Trophoblast cell (in vitro differentiated cells and primary cell): Measurements from ENCODE around the gene IPPK.

Experiments
- DNase-seq, 2 donors: peaks; one replicate each; pipeline ENCODE4 v3.0.0-alpha.2; 2016
- H2AFZ ChIP-seq: 2 replicates; pipeline ENCODE4 v1.6.1; 2013; ENCODE audit warnings: low read length, moderate library complexity, mild to moderate bottlenecking; ENCODE audit not compliant: insufficient read depth, poor library complexity
- H2AK5ac ChIP-seq: 2 replicates; pipeline ENCODE4 v1.6.1; 2013; ENCODE audit warnings: mild to moderate bottlenecking, low read length
- H2BK120ac ChIP-seq: 2 replicates; pipeline ENCODE4 v1.6.1; 2013; ENCODE audit warnings: low read length, mild to moderate bottlenecking, moderate library complexity; ENCODE audit not compliant: insufficient read depth, poor library complexity
- H2BK12ac ChIP-seq: 2 replicates; pipeline ENCODE4 v1.6.1; 2013; ENCODE audit warnings: mild to moderate bottlenecking, low read length, moderate library complexity
- H2BK5ac ChIP-seq: 2 replicates; pipeline ENCODE4 v1.6.1; 2013; ENCODE audit warnings: low read length, low read depth, moderate library complexity, mild to moderate bottlenecking; ENCODE audit not compliant: poor library complexity
- H3K14ac ChIP-seq: 2 replicates; pipeline ENCODE4 v1.6.1; 2013; ENCODE audit warnings: mild to moderate bottlenecking, low read length
- H3K18ac ChIP-seq: 2 replicates; pipeline ENCODE4 v1.6.1; 2013; ENCODE audit warnings: mild to moderate bottlenecking, low read length
- H3K23ac ChIP-seq: 2 replicates; pipeline ENCODE4 v1.6.1; 2013; ENCODE audit warnings: low read length
- H3K27ac ChIP-seq: 2 replicates; pipeline ENCODE4 v1.5.1; 2013; ENCODE audit warnings: low read depth, mild to moderate bottlenecking, inconsistent platforms, low read length, moderate library complexity
- H3K27me3 ChIP-seq: 2 replicates; pipeline ENCODE4 v1.6.1; 2013; ENCODE audit warnings: inconsistent platforms, mild to moderate bottlenecking, low read length, moderate library complexity; ENCODE audit not compliant: insufficient read depth
- H3K36me3 ChIP-seq, 2 experiments: 1 replicate in 1 of 2; 2 replicates in 1 of 2; pipeline ENCODE4 v1.6.1; 2013; ENCODE audit warnings: low read length in 2 of 2, mild to moderate bottlenecking in 2 of 2, moderate library complexity in 1 of 2; ENCODE audit not compliant: insufficient read depth in 2 of 2, control insufficient read depth in 1 of 2
- H3K4ac ChIP-seq: 2 replicates; pipeline ENCODE4 v1.6.1; 2013; ENCODE audit warnings: low read depth, mild to moderate bottlenecking, low read length, moderate library complexity
- H3K4me1 ChIP-seq, 2 experiments: 1 replicate in 1 of 2; 2 replicates in 1 of 2; pipeline ENCODE4 v1.6.1; 2013; ENCODE audit warnings: low read length in 2 of 2, mild to moderate bottlenecking in 2 of 2, moderate library complexity in 1 of 2; ENCODE audit not compliant: insufficient read depth in 2 of 2, control insufficient read depth in 1 of 2
- H3K4me2 ChIP-seq: 2 replicates; pipeline ENCODE4 v1.6.1; 2013; ENCODE audit warnings: inconsistent platforms, mild to moderate bottlenecking, low read length, moderate library complexity
- H3K4me3 ChIP-seq: 2 replicates; pipeline ENCODE4 v1.5.1; 2013; ENCODE audit warnings: mild to moderate bottlenecking, low read depth, low read length, inconsistent platforms
- H3K79me1 ChIP-seq: one replicate; pipeline ENCODE4 v1.6.1; 2013; ENCODE audit warnings: low read length
- H3K79me2 ChIP-seq: 2 replicates; pipeline ENCODE4 v1.6.1; 2013; ENCODE audit warnings: low read length, mild to moderate bottlenecking; ENCODE audit not compliant: control insufficient read depth, insufficient read depth, poor library complexity
- H3K9ac ChIP-seq: 2 replicates; pipeline ENCODE4 v1.6.1; 2013; ENCODE audit warnings: mild to moderate bottlenecking, low read length
- H3K9me3 ChIP-seq: 2 replicates; pipeline ENCODE4 v1.6.1; 2013; ENCODE audit warnings: low read depth, mild to moderate bottlenecking, control low read depth, inconsistent platforms, low read length; ENCODE audit not compliant: insufficient read depth
- H4K12ac ChIP-seq: 2 replicates; pipeline ENCODE4 v1.6.1; 2013; ENCODE audit warnings: low read depth, mild to moderate bottlenecking, low read length, moderate library complexity
- H4K8ac ChIP-seq: 2 replicates; pipeline ENCODE4 v1.6.1; 2013; ENCODE audit warnings: low read depth, mild to moderate bottlenecking, low read length, moderate library complexity
- H4K91ac ChIP-seq: one replicate; pipeline ENCODE4 v1.6.1; 2013; ENCODE audit warnings: low read depth, mild to moderate bottlenecking, low read length, moderate library complexity
- WGBS: extraction: QIAGEN DNeasy Blood & Tissue Kit; methylation state at CpG from one replicate; pipeline ENCODE4 v1.1.7; 2013; ENCODE audit warnings: missing lambda C conversion rate; ENCODE audit not compliant: insufficient read length, insufficient coverage; ENCODE audit errors: extremely low coverage; 5-methylcytosine and 5-hydroxymethylcytosine counted together

The IPPK gene

GRCh38 chr9:92679413-92680165 lies 9.7 kb upstream of the IPPK start:
- no peak overlapping the region for H3K27ac ChIP-seq
- no peak overlapping the region for H3K9ac ChIP-seq
- H2BK12ac ChIP-seq: no peak overlapping the region
- H4K91ac ChIP-seq: no peak overlapping the region
- H2AK5ac ChIP-seq: no peak overlapping the region
- H3K27me3 ChIP-seq: no peaks in the 10 kb centered on the region
- no peak overlapping the region for H3K14ac ChIP-seq
- H2AFZ ChIP-seq: no peak overlapping the region
- H3K18ac ChIP-seq: no peak overlapping the region
- no peak overlapping the region for H3K4ac ChIP-seq
- no peak overlapping the region for H3K23ac ChIP-seq
- H3K4me2 ChIP-seq: no peak overlapping the region
- H3K4me3 ChIP-seq: no peak overlapping the region
- no peak overlapping the region for H2BK5ac ChIP-seq
- H3K79me1 ChIP-seq: no peaks in the 10 kb centered on the region
- no peak for DNase-seq
- no peaks in the 10 kb centered on the region for H3K9me3 ChIP-seq
- no peak overlapping the region for H2BK120ac ChIP-seq
- no peak overlapping the region for H4K8ac ChIP-seq
- H3K36me3 ChIP-seq: no peaks in the 10 kb centered on the region
- H4K12ac ChIP-seq: no peak overlapping the region
- H3K4me1 ChIP-seq: no peaks in the 10 kb centered on the region
- no CpG with 5 or more reads among the region's 14 CpGs for WGBS
- H3K79me2 ChIP-seq: no peaks in the 10 kb centered on the region

- no CpG with 5 or more reads among the region's 4 CpGs for WGBS
- Histone ChIP-seq H3K79me1 (peaks cover 11% of the 10 kb centered on the region), H3K4me1 (peaks cover 4 to 16% of the 10 kb centered on the region in 2 experiments), H3K23ac (no peak overlapping the region), H3K4me2 (peak overlapping the region; percentile 7), H3K9me3 (no peaks in the 10 kb centered on the region), H3K36me3 (peaks cover 4 to 8% of the 10 kb centered on the region in 2 experiments), H3K18ac (no peak overlapping the region), H4K12ac (no peak overlapping the region), H3K27me3 (no peaks in the 10 kb centered on the region), H3K9ac (no peak overlapping the region), H3K4me3 (no peak overlapping the region), H3K27ac (no peak overlapping the region), H2AFZ (no peak overlapping the region), H2AK5ac (no peak overlapping the region), H4K8ac (peak overlapping the region; percentile 67), H2BK120ac (no peak overlapping the region), H4K91ac (no peak overlapping the region), H3K4ac (no peak overlapping the region), H2BK5ac (no peak overlapping the region), H3K14ac (no peak overlapping the region), H2BK12ac (no peak overlapping the region), H3K79me2 (peaks cover 8% of the 10 kb centered on the region)
- peak; percentile 86 to 90 for DNase-seq
Measured at GRCh38 chr9:92671323-92671722, 1.4 kb upstream of the IPPK start.

DNA sequence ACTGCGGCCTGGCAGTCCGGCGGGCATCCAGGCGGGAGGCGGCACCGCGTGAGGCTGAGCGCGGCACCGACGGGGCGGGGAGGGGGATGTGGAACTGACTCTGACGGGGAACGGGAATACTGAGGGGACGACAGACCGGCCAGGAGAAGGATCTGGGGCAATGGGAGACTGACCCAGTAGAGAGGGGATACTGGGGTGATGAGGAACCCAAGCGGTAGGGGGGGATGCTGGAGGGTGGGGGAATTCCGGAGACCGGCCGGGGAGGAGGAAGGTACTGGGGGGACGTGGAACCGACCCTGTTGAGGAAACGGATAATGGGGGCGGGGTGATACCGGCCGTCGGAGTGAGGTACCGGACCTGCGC lies 423 bp downstream of the IPPK start:
- Histone ChIP-seq H3K18ac (peak overlapping the region; percentile 88), H2BK12ac (no peak overlapping the region), H3K9me3 (no peaks in the 10 kb centered on the region), H3K27ac (peak overlapping the region; percentile 45), H3K27me3 (no peaks in the 10 kb centered on the region), H3K4ac (peak overlapping the region; percentile 54), H3K9ac (peak overlapping the region; percentile 42), H3K23ac (no peak overlapping the region), H3K36me3 (peaks cover 4 to 11% of the 10 kb centered on the region in 2 experiments), H3K4me2 (peak overlapping the region; percentile 98), H4K91ac (peak overlapping the region; percentile 56), H4K8ac (peak overlapping the region; percentile 89), H3K4me3 (peak overlapping the region; percentile 92), H2AFZ (peak overlapping the region; percentile 85), H2AK5ac (peak overlapping the region; percentile 27), H3K4me1 (peaks cover 9 to 23% of the 10 kb centered on the region in 2 experiments), H3K79me2 (peaks cover 11% of the 10 kb centered on the region), H3K79me1 (peaks cover 11% of the 10 kb centered on the region), H3K14ac (peak overlapping the region; percentile 71), H2BK120ac (peak overlapping the region; percentile 43), H4K12ac (peak overlapping the region; percentile 59), H2BK5ac (peak overlapping the region; percentile 67)
- WGBS: no CpG with 5 or more reads among the region's 29 CpGs
- no peak for DNase-seq

GRCh38 chr9:92668746-92669526 lies 995 bp downstream of the IPPK start:
- Histone ChIP-seq H4K12ac (peak overlapping the region; percentile 13), H3K27me3 (no peaks in the 10 kb centered on the region), H3K9me3 (no peaks in the 10 kb centered on the region), H3K23ac (no peak overlapping the region), H3K4me3 (peak overlapping the region; percentile 92), H3K18ac (peak overlapping the region; percentile 88), H3K79me1 (peaks cover 11% of the 10 kb centered on the region), H4K91ac (peak overlapping the region; percentile 56), H3K36me3 (peaks cover 5 to 15% of the 10 kb centered on the region in 2 experiments), H3K4me2 (peak overlapping the region; percentile 98), H3K79me2 (peaks cover 12% of the 10 kb centered on the region), H3K27ac (peak overlapping the region; percentile 45), H3K14ac (peak overlapping the region; percentile 71), H2AK5ac (no peak overlapping the region), H3K9ac (peak overlapping the region; percentile 42), H3K4ac (peak overlapping the region; percentile 54), H4K8ac (peak overlapping the region; percentile 89), H3K4me1 (peaks cover 11 to 23% of the 10 kb centered on the region in 2 experiments), H2AFZ (peak overlapping the region; percentile 33), H2BK120ac (peak overlapping the region; percentile 2), H2BK5ac (peak overlapping the region; percentile 8), H2BK12ac (no peak overlapping the region)
- WGBS: no CpG with 5 or more reads among the region's 14 CpGs
- DNase-seq: peak; percentile 69 to 75
